HepG2 (cell line): Measurements from ENCODE around the gene RAB3A. TPM values are rescaled to one million over a fixed set of nuclear protein-coding genes. Genes with fewer than 3 reads are reported as not detected.

ENCODE experiments used
- GATA4 ChIP-seq: sonication (generic); IDR thresholded peaks from 2 replicates; pipeline ENCODE4 v1.6.1; 2016; ENCODE audit warnings: antibody characterized with exemption, low read depth, borderline replicate concordance
- GTF2F1 ChIP-seq: fragments of 150-350 bp; IDR thresholded peaks from 2 replicates; pipeline ENCODE4 v1.6.1; 2014; ENCODE audit warnings: low read length
- HES4 ChIP-seq: sonication (generic); formaldehyde crosslinking; IDR thresholded peaks from 2 replicates; pipeline ENCODE4 v1.9.0; 2021; ENCODE audit warnings: mild to moderate bottlenecking, missing genetic modification reagents, borderline replicate concordance
- KDM5B ChIP-seq: sonication (generic); formaldehyde crosslinking; IDR thresholded peaks from 2 replicates; pipeline ENCODE4 v1.4.0; 2020; ENCODE audit warnings: missing genetic modification reagents, mild to moderate bottlenecking, borderline replicate concordance
- MZF1 ChIP-seq: sonication (generic); formaldehyde crosslinking; IDR thresholded peaks from 2 replicates; pipeline ENCODE4 v1.8.1; 2023; ENCODE audit warnings: mild to moderate bottlenecking, missing genetic modification reagents, borderline replicate concordance
- NR1H2 ChIP-seq: sonication (generic); formaldehyde crosslinking; IDR thresholded peaks from 2 replicates; pipeline ENCODE4 v1.8.1; 2022; ENCODE audit warnings: low read depth, missing genetic modification reagents, borderline replicate concordance
- SP4 ChIP-seq: sonication (generic); formaldehyde crosslinking; IDR thresholded peaks from 2 replicates; pipeline ENCODE4 v1.8.1; 2023; ENCODE audit warnings: mild to moderate bottlenecking, missing genetic modification reagents
- TARDBP ChIP-seq: sonication (generic); formaldehyde crosslinking; IDR thresholded peaks from 2 replicates; pipeline ENCODE4 v1.8.0; 2022; ENCODE audit warnings: mild to moderate bottlenecking, missing genetic modification reagents
- TEAD3 ChIP-seq: optimal IDR thresholded peaks from 2 replicates; pipeline ENCODE3; 2016; ENCODE audit warnings: borderline replicate concordance
- ZBTB38 ChIP-seq: sonication (generic); formaldehyde crosslinking; IDR thresholded peaks from 2 replicates; pipeline ENCODE4 v1.5.1; 2020; ENCODE audit warnings: mild to moderate bottlenecking, missing genetic modification reagents
- ZKSCAN8 ChIP-seq: IDR thresholded peaks from 2 replicates; pipeline ENCODE4 v1.6.1; 2016; ENCODE audit warnings: borderline replicate concordance, missing genetic modification reagents, missing compliant biosample characterization
- ZMYM4 ChIP-seq: sonication (generic); formaldehyde crosslinking; IDR thresholded peaks from 2 replicates; pipeline ENCODE4 v1.8.1; 2023; ENCODE audit warnings: mild to moderate bottlenecking, missing genetic modification reagents
- ZNF788 ChIP-seq: sonication (generic); formaldehyde crosslinking; IDR thresholded peaks from 2 replicates; pipeline ENCODE4 v1.5.0; 2020; ENCODE audit warnings: mild to moderate bottlenecking, missing genetic modification reagents, borderline replicate concordance
- polyA plus RNA-seq, 8 experiments: library from polyadenylated mRNA; depleted of rRNA in 3 of 8; stranded (reverse) in 7 of 8; unstranded in 1 of 8; fragments of >200 nt; fragmentation: Illumina TruSeq in 4 of 8; extraction: Trizol in 4 of 8; gene quantifications; 2 replicates each; pipeline versions ENCODE4 v1.2.1 to v1.2.3, GENCODE V29; 2011 to 2016; ENCODE audit warnings: low read depth in 4 of 8, missing spikeins in 1 of 8, mixed read lengths in 1 of 8; ENCODE audit not compliant: insufficient read depth in 1 of 8
- total RNA-seq, 5 experiments: library from RNA; depleted of rRNA; stranded (reverse); fragments of >200 nt; fragmentation: Illumina TruSeq; extraction: Trizol; gene quantifications; 2 replicates each; pipeline ENCODE4 v1.2.3, GENCODE V29; 2016; ENCODE audit warnings: low read depth in 1 of 5
- TF ChIP-seq, protein P1 (sequence below): sonication (generic); formaldehyde crosslinking; IDR thresholded peaks from 2 replicates; pipeline ENCODE4 v1.4.0; 2020; ENCODE audit warnings: missing genetic modification reagents
- TF ChIP-seq, protein P2 (sequence below): sonication (generic); formaldehyde crosslinking; IDR thresholded peaks from 2 replicates; pipeline ENCODE4 v1.5.0; 2020; ENCODE audit warnings: missing genetic modification reagents
- TF ChIP-seq, protein P3 (sequence below): sonication (generic); formaldehyde crosslinking; conservative IDR thresholded peaks from 2 replicates; pipeline ENCODE4 v1.4.0; 2020; ENCODE audit warnings: mild to moderate bottlenecking, missing genetic modification reagents, moderate library complexity
- TF ChIP-seq, protein P4 (sequence below): sonication (generic); formaldehyde crosslinking; conservative IDR thresholded peaks from 2 replicates; pipeline ENCODE4 v1.4.0; 2020; ENCODE audit warnings: missing genetic modification reagents
- TF ChIP-seq, protein P5 (sequence below): sonication (generic); formaldehyde crosslinking; IDR thresholded peaks from 2 replicates; pipeline ENCODE4 v1.4.0; 2020; ENCODE audit warnings: missing genetic modification reagents, borderline replicate concordance

The RAB3A gene
- total and polyA plus RNA-seq, 2 of the 13 experiments (the other 11 are each of a cell fraction or from before 2014, with no cell fraction given): 0.58 to 0.98 TPM

DNA sequence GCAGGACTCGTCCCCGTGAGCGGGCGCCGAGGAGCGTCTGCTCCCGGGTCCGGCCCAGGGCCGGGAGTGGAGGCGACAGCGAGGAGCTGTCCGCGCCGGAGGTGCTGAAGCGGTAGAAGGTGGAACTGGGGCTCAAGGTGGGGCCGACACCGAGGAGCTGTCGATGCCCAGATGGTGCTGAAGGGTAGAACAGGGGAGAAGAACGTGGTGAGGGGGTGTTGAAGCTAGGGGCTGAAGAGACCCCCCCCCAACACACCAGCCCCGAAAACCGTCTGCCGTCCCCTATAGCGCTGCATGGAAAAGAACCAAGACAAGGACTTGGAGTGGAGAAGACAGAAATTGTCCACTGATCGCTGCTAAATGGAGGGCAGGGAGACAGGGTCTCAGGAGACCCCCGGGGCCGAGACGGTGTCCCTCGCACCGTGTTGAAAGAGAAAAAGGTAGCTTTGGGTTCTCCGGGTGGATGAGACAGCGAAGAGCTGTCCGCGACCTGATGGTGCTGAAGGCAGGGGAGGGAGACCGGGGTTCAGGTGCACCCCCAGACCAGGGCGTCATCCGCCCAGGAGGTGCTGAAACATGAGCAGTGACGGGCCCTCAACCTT lies 29.5 kb upstream of the RAB3A start (continued):
- TF ChIP-seq, protein P1, sequence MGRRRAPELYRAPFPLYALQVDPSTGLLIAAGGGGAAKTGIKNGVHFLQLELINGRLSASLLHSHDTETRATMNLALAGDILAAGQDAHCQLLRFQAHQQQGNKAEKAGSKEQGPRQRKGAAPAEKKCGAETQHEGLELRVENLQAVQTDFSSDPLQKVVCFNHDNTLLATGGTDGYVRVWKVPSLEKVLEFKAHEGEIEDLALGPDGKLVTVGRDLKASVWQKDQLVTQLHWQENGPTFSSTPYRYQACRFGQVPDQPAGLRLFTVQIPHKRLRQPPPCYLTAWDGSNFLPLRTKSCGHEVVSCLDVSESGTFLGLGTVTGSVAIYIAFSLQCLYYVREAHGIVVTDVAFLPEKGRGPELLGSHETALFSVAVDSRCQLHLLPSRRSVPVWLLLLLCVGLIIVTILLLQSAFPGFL: no peak
- TF ChIP-seq TARDBP (CRISPR knock-in tag): no peak
- TF ChIP-seq ZBTB38 (CRISPR knock-in tag): no peak
- peak; percentile 86 for TF ChIP-seq HES4 (CRISPR knock-in tag)
- 0 out of 2 replicates have a peak, but pooled peaks have one; percentile 63 for TF ChIP-seq ZKSCAN8
- TF ChIP-seq, protein P2, sequence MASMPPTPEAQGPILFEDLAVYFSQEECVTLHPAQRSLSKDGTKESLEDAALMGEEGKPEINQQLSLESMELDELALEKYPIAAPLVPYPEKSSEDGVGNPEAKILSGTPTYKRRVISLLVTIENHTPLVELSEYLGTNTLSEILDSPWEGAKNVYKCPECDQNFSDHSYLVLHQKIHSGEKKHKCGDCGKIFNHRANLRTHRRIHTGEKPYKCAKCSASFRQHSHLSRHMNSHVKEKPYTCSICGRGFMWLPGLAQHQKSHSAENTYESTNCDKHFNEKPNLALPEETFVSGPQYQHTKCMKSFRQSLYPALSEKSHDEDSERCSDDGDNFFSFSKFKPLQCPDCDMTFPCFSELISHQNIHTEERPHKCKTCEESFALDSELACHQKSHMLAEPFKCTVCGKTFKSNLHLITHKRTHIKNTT (CRISPR knock-in tag): no peak
- TF ChIP-seq, protein P3, sequence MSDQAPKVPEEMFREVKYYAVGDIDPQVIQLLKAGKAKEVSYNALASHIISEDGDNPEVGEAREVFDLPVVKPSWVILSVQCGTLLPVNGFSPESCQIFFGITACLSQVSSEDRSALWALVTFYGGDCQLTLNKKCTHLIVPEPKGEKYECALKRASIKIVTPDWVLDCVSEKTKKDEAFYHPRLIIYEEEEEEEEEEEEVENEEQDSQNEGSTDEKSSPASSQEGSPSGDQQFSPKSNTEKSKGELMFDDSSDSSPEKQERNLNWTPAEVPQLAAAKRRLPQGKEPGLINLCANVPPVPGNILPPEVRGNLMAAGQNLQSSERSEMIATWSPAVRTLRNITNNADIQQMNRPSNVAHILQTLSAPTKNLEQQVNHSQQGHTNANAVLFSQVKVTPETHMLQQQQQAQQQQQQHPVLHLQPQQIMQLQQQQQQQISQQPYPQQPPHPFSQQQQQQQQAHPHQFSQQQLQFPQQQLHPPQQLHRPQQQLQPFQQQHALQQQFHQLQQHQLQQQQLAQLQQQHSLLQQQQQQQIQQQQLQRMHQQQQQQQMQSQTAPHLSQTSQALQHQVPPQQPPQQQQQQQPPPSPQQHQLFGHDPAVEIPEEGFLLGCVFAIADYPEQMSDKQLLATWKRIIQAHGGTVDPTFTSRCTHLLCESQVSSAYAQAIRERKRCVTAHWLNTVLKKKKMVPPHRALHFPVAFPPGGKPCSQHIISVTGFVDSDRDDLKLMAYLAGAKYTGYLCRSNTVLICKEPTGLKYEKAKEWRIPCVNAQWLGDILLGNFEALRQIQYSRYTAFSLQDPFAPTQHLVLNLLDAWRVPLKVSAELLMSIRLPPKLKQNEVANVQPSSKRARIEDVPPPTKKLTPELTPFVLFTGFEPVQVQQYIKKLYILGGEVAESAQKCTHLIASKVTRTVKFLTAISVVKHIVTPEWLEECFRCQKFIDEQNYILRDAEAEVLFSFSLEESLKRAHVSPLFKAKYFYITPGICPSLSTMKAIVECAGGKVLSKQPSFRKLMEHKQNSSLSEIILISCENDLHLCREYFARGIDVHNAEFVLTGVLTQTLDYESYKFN (CRISPR knock-in tag): 0 out of 2 replicates have a peak, but pooled peaks have one; percentile 30
- TF ChIP-seq, protein P4, sequence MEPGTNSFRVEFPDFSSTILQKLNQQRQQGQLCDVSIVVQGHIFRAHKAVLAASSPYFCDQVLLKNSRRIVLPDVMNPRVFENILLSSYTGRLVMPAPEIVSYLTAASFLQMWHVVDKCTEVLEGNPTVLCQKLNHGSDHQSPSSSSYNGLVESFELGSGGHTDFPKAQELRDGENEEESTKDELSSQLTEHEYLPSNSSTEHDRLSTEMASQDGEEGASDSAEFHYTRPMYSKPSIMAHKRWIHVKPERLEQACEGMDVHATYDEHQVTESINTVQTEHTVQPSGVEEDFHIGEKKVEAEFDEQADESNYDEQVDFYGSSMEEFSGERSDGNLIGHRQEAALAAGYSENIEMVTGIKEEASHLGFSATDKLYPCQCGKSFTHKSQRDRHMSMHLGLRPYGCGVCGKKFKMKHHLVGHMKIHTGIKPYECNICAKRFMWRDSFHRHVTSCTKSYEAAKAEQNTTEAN (CRISPR knock-in tag): peak; percentile 89; the same call in 1 of the 2 replicates
- TF ChIP-seq NR1H2: no peak
- peak; percentile 46; the same call in 1 of the 2 replicates for TF ChIP-seq ZNF788 (CRISPR knock-in tag)
- TF ChIP-seq MZF1 (CRISPR knock-in tag): no peak
- TF ChIP-seq KDM5B (CRISPR knock-in tag): peak; percentile 97; the same call in 1 of the 2 replicates
- peak; percentile 68; the same call in 1 of the 2 replicates for TF ChIP-seq SP4 (CRISPR knock-in tag)
- TF ChIP-seq GTF2F1: no peak
- TF ChIP-seq TEAD3 (CRISPR knock-in tag): peak; percentile 63
- TF ChIP-seq GATA4: no peak
- peak; percentile 72 for TF ChIP-seq ZMYM4 (CRISPR knock-in tag)
- TF ChIP-seq, protein P5, sequence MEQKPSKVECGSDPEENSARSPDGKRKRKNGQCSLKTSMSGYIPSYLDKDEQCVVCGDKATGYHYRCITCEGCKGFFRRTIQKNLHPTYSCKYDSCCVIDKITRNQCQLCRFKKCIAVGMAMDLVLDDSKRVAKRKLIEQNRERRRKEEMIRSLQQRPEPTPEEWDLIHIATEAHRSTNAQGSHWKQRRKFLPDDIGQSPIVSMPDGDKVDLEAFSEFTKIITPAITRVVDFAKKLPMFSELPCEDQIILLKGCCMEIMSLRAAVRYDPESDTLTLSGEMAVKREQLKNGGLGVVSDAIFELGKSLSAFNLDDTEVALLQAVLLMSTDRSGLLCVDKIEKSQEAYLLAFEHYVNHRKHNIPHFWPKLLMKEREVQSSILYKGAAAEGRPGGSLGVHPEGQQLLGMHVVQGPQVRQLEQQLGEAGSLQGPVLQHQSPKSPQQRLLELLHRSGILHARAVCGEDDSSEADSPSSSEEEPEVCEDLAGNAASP (CRISPR knock-in tag): peak; percentile 86; the same call in 1 of the 2 replicates
